Activated T-helper 1 cell treated with Interleukin-2 at 50 U/mL for 16 hours (primary cell): ENCODE measurements around the gene VMO1.

Source experiments
- DNase-seq: peaks from one replicate; pipeline ENCODE4 v3.0.0-alpha.2; 2020; ENCODE audit warnings: low read depth

The VMO1 gene

GRCh38 chr17:4796552-4796920 lies 10.4 kb upstream of the VMO1 start:
- DNase-seq: no peak

DNA sequence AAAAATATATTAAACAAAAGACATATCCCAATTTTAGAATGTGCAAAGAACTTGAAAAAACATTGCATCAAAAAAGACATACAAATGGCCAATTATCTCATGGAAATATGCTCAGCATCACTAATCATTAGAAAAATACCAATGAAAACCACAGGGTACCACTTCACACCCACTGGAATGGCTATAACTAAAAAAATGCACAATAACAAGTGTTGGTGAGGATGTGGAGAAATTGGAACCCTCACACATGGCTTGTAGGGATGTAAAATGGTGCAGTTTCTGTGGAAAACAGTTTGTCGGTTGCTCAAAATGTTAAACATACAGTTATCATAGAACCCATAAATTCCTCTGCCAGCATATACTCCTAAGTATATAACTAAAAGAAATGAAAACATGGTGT lies 9.0 kb upstream of the VMO1 start:
- DNase-seq: no peak

- no peak for DNase-seq
These were observed 4.5 kb upstream of the VMO1 start for GRCh38 chr17:4790705-4791088.

DNA sequence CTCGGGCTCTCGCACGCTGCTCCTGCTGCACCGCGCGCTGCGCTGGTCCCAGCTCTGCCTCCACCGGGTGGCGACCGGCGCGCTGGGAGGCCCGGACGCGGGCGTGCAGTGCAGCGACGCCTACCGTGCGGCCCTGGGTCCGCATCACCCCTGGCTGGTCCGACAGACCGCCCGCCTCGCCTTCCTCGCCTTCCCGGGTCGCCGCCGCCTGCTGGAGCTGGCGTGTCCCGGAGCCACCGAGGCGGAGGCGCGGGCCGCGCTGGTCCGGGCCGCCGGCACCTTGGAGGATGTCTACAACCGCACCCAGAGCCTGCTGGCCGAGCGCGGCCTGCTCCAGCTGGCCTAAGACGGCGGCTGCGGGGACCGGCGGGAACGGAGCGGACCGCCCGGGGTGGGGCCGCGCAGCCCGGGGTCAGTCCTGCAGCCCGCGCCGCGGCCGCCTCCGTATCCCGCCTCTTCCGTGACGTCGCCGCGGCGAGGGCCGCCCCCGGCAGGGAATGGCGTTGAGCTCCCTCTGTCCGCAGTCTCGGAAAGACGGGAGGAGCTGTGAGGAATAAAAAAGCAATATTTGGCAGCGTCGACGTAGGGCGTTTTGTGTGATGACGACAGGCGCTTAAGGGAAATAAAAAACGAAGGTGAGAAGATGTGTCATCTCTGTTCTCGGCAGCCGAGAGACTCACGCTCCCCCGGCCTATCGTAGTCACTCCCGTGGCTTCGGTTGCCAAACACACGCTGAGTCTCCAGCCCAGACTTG lies 4.0 kb upstream of the VMO1 start:
- peak; percentile 69 for DNase-seq

- no peak for DNase-seq
These were observed 3.5 kb upstream of the VMO1 start for GRCh38 chr17:4789701-4789950.

GRCh38 chr17:4788807-4789700 lies 2.9 kb upstream of the VMO1 start, which contains the start of gene GLTPD2:
Gene GLTPD2, plus strand, starts transcription at chr17:4788964. Its CDS starts 48 bp downstream, at chr17:4789012.
- DNase-seq: no peak

DNA sequence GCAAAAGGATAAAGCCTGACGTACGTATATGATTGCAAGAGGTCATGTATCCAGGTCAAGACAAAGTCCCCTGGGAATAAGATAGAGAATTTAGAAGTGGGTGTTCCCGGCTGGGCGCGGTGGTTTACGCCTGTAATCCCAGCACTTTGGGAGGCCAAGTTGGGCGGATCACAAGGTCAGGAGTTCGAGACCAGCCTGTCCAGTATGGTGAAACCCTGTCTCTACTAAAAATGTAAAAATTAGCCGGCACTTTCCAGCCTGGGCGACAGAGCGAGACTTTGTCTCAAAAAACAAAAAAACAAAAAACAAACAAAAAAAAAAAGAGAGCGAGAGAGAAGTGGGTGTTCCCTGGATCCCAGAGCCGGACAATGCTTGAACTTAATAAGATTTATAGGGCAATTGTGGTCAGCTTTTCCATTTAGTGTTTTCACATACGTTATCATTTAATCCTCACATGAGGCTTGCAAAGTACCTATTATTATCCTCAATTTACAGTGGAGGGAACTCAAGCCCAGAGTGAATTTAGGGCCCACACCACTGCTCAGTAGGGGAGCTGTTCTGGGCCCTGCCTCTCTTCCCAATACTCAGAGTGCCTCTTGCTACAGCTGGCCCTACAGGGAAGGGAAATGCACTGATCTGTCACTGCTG lies 2.1 kb upstream of the VMO1 start:
- DNase-seq: no peak

- no peak for DNase-seq
These were observed 352 bp upstream of the VMO1 start for GRCh38 chr17:4786516-4786915.

- no peak for DNase-seq
These were observed 656 bp downstream of the VMO1 start for GRCh38 chr17:4785311-4786105.

DNA sequence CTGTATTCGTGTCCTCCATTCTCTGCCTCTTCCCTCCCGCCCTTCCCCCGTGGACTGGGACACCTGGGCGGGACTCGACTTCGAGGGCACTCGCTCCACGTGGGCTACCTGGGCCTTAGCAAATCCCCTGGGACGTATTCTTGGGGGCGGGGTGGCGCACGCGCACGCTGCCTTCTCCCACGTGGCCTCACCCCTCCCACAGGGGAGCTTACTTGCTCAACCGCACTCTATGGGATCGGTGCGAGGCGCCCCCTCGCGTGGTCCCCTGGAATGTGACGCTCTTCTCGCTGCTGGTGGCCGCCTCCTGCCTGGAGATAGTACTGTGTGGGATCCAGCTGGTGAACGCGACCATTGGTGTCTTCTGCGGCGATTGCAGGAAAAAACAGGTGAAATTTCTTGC lies 3.5 kb downstream of the VMO1 start:
- no peak for DNase-seq

DNA sequence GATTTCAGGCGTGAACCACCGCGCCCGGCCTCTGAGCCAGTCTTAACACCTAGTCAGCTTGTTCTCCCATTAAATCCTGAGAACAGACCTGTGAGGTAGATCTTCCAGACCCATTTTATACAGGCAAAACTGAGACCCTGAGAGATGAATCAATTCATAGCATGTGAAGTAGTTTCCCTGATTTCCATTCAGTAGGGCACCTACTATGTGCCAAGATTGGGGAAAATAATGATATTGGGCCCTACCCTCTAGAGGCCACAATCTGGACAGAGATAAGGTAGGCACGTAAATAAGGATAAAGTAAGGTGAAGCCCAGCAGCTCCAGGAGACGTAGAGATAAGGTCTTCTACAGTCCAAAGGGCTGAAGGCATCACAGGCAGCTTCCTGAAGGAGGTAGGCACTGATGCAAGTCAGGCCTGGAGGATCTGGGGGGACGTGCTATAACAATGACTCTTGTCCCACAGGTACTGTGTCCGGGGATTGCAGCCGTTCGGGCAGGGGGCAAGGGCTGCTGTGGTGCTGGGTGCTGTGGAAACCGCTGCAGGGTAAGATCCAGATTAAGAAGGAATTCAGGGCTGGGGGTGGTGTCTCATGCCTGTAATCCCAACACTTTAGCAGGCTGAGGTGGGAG lies 5.7 kb downstream of the VMO1 start:
- DNase-seq: no peak

DNA sequence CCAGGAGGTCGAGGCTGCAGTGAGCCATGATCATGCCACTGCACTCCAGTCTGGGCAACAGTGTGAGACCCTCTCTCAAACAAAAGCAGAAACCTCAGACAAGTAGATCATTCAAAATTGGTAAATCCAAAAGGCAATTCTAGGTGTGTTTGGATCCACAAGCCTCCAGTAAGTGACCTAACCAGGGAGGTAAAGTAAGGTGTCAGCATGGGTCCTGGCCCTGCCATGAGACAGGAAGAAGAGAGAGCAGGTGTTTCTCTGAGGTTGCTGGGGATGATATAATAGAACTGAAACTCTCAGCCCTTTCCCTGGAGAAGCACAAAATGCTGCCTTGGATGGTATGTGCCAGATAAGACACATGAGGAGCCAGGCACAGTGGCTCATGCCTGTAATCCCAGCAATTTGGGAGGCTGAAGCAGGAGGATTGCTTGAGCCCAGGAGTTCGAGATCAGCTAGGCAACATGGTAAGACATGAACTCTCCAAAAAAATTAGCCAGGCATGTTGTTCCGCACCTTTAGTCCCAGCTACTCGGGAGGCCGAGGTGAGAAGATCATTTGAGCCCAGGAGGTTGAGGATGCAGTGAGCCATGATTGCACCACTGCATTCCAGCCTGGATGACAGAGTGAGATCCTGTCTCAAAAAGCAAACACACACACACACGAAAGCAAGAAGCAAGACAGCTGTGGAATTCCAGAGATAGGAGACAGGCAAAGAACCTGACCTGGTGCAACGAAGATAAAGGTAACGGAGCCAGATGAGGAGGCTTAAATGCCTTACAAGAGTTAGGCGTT lies 8.0 kb downstream of the VMO1 start:
- DNase-seq: no peak

GRCh38 chr17:4772235-4772613 lies 13.9 kb downstream of the VMO1 start:
- DNase-seq: no peak

DNA sequence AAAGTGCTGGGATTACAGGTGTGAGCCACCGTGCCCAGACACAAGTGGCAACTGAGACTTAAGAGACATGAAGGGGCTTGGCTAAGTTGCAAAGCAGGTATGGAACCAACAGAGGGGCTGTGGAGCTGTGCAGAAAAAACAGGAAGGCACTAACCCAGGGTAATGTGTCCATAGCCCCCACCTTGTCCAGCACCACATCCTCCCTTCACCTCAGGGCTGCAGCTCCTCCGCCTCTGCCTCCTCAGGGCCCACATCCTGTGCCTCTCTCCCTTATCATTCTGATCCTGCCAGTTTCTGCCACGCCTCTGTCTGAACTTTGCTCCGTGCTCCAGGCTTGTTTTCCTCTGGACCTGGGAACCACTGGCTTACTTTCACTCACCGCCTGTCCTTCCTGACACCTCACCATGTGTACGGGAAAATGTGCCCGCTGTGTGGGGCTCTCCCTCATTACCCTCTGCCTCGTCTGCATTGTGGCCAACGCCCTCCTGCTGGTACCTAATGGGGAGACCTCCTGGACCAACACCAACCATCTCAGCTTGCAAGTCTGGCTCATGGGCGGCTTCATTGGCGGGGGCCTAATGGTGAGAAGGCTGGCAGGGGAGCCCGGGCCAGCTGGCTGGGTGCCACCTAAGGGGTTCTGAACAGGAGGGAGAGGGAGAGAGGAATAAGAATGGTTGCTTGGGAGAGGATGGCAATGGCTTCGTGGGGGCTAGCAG lies 14.5 kb downstream of the VMO1 start, which contains the start of gene TM4SF5:
TSS of gene TM4SF5 (plus strand) at position 368 of the 716 bp plus-strand sequence. CDS start at position 405, 37 bp downstream.
- no peak for DNase-seq

GRCh38 chr17:4769628-4770027 lies 16.5 kb downstream of the VMO1 start:
- DNase-seq: no peak

- no peak for DNase-seq
These were observed 17.9 kb downstream of the VMO1 start for GRCh38 chr17:4768298-4768697.

DNA sequence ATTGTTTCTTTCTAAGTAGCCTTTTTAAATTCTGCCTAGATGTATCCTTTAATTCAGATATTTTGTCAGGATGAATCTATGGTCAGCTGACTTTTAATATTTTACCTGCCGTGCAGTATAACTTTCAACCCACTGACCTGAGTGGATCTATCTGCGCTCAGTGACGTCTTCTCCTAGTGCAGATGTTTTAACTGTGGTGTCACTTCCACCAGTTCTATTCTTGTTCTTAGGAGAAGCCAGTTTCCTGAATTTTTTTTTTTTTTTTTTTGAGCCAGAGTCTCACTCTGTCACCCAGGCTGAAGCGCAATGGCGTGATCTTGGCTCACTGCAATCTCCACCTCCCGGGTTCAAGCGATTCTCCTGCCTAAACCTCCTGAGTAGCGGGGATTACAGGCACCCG lies 19.4 kb downstream of the VMO1 start:
- no peak for DNase-seq

GRCh38 chr17:4766201-4766600 lies 20.0 kb downstream of the VMO1 start:
- no peak for DNase-seq

GRCh38 chr17:4764595-4764994 lies 21.6 kb downstream of the VMO1 start:
- no peak for DNase-seq

GRCh38 chr17:4759776-4760236 lies 26.4 kb downstream of the VMO1 start:
- DNase-seq: no peak
